Measurements from ENCODE around the gene NEK1.

GRCh38 chr4:169627307-169627706 is 14.9 kb upstream of the NEK1 start:
- TF ChIP-seq CTCF (IDR thresholded peaks at IDR 0.05) (no peak), POLR2A (IDR thresholded peaks at IDR 0.05) (no peak)
